DMS153 (cell line): Measurements from ENCODE around the gene TNFRSF1B.
A peak's percentile ranks its signal among the peaks of the same experiment; 100 is the strongest.

Experiments used
- DNase-seq: peaks from one replicate; lab custom pipeline; 2025; lab: John Stamatoyannopoulos, UW

TNFRSF1B gene

DNA sequence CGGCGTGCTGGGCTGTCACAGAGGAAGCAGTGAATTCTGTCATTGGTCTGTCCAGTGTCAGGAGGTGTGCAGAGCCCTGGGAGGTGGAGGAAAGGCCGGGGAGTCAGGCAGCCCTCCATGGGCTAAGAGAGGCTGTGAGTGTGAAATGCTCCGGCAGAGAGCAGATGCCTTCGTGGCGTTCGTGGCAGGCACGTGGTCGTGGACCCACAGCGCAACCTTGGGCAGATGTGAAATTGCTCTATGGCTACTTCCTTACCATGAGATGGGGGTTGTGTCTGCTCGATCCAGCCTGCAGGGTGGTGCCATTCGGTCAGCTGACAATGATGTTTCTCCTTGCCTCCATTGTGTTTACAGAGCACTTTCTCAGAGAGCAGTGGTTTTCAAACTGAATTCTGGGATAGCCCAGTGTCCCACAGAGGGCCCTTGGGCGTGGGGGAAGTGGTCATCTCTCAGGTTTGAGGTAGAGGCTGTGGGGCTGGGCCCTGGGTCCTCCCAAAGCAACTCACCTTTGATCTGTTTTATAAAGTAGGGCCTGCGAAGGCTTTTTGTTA lies 27.9 kb downstream of the TNFRSF1B start:
- no peak for DNase-seq

DNA sequence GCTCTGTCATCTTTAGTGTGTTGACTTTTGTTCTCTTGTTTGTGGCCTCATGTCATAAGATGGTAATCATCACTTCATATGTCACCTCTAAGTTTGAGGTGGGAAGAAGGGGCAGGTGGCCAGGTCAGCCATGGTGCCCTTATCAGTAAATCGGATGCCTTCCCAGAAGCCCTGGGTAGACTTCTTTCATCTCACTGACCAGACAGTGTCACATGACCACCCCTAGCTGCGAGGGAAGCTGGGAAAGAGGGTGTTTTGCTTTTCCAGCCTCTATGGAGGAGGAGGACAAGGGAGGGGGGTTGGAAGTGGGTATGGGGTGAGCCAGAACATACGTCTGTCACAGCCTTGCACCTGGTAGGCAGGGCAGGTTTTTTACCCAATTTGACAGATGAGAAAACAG lies 28.6 kb downstream of the TNFRSF1B start:
- DNase-seq, result no peak

DNA sequence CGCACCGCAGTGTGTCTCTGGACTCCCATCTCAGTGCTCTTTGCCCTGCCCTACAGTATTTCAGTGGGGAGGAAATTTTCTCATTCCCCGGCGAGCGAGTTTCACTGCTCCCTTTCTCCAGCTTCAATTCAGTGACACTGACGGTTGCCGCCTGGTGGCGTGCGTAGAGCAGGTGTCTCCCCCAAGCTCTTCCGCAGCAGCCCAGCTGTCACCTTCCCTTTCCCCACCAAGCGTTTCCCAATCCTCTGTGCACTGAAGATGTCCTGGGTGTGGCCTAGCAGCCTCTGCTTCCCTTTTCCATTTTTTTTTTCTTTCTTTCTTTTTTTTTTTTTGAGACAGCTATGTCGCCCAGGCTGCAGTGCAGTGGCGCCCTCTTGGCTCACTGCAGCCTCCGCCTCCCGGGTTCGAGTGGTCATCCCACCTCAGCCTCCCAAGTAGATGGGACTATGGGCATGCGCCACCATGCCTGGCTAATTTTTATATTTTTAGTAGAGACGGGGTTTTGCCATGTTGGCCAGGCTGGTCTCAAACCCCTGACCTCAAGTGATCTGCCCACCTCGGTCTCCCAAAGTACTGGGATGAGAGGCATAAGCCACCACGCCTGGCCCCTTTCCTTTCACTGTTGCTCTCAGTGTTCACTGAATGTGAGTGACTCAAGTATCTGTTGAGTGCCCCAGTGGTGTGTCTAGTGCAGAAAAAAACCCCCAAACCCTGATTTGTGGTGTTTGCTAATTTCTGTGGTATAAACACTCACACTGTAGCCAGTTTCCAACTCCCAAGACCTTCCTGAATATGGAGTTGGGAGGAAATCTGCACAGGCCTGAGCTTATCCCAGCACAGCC lies 30.1 kb downstream of the TNFRSF1B start:
- peak; percentile 31 for DNase-seq

DNA sequence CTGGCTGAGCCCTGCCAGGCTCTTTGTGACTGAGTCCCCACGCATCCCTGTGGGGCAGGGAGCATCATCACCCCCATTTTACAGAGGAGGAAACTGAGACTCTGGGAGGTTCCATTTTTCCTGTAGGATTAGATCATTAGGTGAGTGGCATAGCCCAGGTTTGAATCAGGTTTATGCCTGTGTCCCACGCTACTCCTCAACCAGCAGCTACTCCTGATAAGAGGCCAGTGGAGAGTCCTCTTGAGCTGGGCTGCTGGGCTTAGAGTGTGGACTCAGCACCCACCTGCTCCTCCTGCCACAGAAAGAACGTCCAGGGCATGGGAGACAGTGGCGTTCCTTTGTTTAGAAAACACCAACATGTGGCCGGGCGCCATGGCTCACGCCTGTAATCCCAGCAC lies 30.7 kb downstream of the TNFRSF1B start:
- DNase-seq, result no peak

- DNase-seq, result no peak
Observed at GRCh38 chr1:12200208-12200607, 33.4 kb downstream of the TNFRSF1B start.

GRCh38 chr1:12201352-12202189 lies 34.8 kb downstream of the TNFRSF1B start:
- DNase-seq, result no peak

GRCh38 chr1:12202190-12202497 lies 35.4 kb downstream of the TNFRSF1B start:
- no peak for DNase-seq

- DNase-seq, result no peak
Observed at GRCh38 chr1:12202577-12202976, 35.8 kb downstream of the TNFRSF1B start.

DNA sequence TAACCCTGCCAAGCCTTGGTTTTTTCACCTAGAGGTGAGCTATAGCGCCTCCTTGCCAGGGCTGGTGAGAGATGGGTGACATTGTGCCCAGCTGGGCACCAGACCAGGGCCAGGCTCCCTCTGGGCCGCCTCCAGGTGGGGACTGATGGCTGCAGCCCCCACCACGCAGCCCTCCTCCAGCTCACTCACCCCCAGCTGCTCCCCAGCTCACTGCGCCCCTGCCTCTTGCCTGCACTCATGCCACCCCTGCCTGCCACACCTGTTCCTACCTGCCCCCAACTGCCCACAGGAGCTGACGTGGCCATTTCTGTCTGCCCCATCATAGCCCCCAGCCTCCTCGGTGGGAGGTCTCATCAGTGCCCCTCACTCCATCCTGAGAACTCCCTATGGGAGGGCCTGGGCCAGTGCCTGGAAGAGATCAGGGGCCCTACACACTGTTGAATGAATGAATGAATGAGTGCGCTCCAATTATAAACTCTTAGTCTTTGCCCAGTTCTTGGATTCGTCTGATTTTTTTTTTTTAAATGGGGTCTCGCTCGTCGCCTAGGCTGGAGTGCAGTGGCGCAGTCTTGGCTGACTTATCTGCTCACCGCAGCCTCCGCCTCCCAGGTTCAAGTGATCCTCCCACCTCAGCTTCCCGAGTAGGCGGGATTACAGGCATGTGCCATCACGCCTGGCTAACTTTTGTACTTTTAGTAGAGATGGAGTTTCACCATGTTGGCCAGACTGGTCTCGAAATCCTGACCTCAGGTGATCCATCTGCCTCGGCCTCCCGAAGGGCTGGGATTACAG lies 36.6 kb downstream of the TNFRSF1B start:
- DNase-seq, result no peak

DNA sequence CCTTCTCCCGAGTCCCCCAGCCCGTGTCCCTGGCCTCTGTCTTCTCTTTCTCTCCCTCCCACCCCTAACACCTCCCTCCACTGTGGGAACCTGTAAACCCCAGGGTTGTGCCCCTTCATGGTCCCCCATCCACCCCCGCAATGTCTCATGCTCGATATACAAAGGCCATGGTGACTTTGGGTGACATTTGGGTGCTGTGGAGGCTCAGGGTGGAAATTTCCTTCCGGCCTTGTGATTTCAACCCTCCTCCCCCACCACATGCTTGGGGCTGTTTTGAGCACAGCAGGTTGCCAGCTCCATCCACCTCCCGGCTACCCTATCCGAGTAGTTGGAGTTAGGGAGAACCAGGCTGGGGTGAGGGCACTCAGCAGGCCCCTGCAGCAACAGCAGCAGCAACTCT lies 37.3 kb downstream of the TNFRSF1B start:
- DNase-seq, result no peak

DNA sequence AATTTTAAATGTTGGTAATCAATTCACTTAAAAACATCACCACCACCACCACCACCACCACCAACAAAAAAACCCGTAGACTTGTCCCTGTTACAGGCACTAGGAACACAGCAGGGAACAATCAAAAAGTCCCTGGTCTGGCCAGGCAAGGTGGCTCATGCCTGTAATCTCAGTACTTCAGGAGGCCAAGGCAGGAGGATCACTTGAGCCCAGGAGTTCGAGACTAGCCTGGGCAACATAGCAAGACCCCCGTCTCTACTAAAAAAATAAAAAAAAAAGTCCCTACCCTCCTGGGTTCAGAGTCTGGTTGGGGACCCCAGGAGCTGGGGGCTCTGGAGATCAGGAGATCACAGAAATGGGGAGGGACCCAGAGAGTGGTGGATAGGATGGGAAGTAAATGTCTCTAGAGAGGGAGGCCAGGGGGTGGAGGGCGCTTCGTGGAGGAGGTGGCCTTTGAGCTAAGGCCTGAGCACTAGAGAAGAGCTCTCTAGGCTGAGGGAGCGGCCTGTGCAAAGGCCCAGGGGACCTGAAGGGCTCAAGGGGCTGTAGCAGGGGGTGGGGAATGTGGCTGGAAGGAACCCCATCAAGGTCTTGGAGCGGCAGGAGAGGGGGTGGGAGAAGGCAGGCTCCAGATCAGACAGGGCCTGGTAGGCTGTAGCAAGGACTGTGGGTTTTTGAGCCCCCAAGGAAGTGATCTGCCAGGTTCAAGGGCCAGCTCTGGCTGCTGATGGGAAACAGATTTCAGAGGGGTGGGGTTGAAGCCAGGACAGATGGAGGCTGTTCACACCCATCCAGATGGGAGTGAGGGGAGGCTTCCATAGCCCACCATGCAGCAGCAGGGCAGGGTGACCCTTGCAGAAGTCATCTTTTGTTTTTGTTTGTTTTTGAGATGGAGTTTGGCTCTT lies 38.2 kb downstream of the TNFRSF1B start:
- DNase-seq, result no peak

- no peak for DNase-seq
Observed at GRCh38 chr1:12206238-12206637, 39.4 kb downstream of the TNFRSF1B start.

DNA sequence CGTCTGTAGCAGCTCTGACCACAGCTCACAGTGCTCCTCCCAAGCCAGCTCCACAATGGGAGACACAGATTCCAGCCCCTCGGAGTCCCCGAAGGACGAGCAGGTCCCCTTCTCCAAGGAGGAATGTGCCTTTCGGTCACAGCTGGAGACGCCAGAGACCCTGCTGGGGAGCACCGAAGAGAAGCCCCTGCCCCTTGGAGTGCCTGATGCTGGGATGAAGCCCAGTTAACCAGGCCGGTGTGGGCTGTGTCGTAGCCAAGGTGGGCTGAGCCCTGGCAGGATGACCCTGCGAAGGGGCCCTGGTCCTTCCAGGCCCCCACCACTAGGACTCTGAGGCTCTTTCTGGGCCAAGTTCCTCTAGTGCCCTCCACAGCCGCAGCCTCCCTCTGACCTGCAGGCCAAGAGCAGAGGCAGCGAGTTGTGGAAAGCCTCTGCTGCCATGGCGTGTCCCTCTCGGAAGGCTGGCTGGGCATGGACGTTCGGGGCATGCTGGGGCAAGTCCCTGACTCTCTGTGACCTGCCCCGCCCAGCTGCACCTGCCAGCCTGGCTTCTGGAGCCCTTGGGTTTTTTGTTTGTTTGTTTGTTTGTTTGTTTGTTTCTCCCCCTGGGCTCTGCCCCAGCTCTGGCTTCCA lies 40.1 kb downstream of the TNFRSF1B start:
- DNase-seq, result peak; percentile 54

- no peak for DNase-seq
Observed at GRCh38 chr1:12208271-12208670, 41.5 kb downstream of the TNFRSF1B start.

- DNase-seq, result peak; percentile 60
Observed at GRCh38 chr1:12208764-12209494, 42.1 kb downstream of the TNFRSF1B start.

DNA sequence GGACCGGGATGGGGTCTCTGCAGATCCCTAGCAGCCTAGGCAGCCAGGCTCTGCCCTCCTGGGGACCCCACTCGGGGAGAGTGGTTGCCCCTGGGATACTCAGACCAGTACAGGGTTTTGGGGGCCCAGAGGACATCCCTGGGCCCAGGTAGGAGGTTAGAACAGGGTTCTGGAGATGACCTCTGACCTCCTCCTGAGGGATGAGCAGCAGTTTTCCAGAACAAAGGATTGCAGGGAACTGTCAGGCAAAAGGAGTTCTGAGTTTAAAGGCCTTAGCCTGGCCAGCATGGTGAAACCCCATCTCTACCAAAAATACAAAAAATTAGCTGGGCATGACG lies 42.7 kb downstream of the TNFRSF1B start:
- DNase-seq, result no peak

- DNase-seq, result no peak
Observed at GRCh38 chr1:12215118-12215961, 48.5 kb downstream of the TNFRSF1B start.

DNA sequence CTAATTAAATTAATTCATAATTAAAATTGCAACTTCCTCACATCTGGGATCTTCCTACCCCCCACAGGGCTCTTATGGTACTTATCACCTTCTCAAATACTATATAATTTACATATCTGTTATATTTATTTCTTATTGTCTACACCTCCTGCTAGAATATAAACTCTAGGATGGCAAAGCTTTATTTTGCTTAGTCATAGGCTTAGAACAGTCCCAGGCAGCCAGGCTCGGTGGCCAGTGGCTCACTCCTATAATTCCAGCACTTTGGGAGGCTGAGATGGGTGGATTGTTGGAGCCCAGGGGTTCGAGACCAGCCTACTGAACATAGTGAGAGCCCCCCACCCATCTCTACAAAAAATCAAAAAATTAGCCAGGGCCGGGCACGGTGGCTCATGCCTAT lies 53.0 kb downstream of the TNFRSF1B start:
- no peak for DNase-seq

DNA sequence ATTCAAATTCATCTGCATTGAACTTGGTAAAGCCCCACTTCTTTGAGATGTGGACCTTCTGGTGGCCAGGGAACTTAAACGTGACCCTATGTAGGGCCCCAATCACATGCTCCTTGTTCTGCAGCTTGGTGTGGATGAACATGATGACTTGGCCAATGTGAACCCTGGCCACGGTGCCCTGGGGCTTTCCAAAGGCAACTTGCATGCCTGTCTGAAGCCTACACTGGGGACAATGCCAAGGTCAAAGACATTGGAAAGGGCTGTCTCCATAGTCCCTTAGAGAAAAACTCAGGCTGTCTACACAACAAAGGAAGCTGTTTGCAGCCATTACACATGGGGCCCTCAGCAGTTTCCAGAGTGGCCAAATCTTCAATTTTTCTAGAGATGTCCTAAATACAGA lies 54.1 kb downstream of the TNFRSF1B start:
- DNase-seq, result no peak
